Mammary epithelial cell (primary cell): ENCODE results near the gene KAT6B.

Experiments
- EZH2 ChIP-seq: IDR thresholded peaks from 2 replicates; pipeline ENCODE4 v1.6.1; 2012; ENCODE audit warnings: low read length, inconsistent platforms, borderline replicate concordance
- TF ChIP-seq, protein P1 (sequence below), 2 donors: IDR thresholded peaks in 1 of 2; conservative IDR thresholded peaks in 1 of 2; 2 replicates each; pipeline ENCODE4 v1.5.1; 2011 to 2012; ENCODE audit warnings: inconsistent platforms in 2 of 2, low read length in 2 of 2, mild to moderate bottlenecking in 2 of 2, control low read depth in 1 of 2, low read depth in 1 of 2; ENCODE audit not compliant: insufficient read depth in 1 of 2; ENCODE audit errors: extremely low read depth in 1 of 2

GRCh38 chr10:74882427-74882826, 56.0 kb downstream of the KAT6B start:
- TF ChIP-seq EZH2: no peak
- TF ChIP-seq, protein P1, sequence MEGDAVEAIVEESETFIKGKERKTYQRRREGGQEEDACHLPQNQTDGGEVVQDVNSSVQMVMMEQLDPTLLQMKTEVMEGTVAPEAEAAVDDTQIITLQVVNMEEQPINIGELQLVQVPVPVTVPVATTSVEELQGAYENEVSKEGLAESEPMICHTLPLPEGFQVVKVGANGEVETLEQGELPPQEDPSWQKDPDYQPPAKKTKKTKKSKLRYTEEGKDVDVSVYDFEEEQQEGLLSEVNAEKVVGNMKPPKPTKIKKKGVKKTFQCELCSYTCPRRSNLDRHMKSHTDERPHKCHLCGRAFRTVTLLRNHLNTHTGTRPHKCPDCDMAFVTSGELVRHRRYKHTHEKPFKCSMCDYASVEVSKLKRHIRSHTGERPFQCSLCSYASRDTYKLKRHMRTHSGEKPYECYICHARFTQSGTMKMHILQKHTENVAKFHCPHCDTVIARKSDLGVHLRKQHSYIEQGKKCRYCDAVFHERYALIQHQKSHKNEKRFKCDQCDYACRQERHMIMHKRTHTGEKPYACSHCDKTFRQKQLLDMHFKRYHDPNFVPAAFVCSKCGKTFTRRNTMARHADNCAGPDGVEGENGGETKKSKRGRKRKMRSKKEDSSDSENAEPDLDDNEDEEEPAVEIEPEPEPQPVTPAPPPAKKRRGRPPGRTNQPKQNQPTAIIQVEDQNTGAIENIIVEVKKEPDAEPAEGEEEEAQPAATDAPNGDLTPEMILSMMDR (conservative IDR thresholded peaks at IDR 0.05 in 1 of 2, IDR thresholded peaks at IDR 0.05 in 1 of 2; ENCODE audit: extremely low read depth in 1 of 2, insufficient read depth in 1 of 2, low read depth in 1 of 2, low read length in 2 of 2): no peak
